ENCODE measurements around the gene MYO6. TPM values are rescaled to one million over a fixed set of nuclear protein-coding genes. Genes with fewer than 3 reads are reported as not detected.

Gene MYO6
- total RNA-seq, 6 experiments from 2014 or later, result 16.0 to 28.3 (median 18.3) TPM

- H3K27me3 ChIP-seq, result no peaks in the 10 kb centered on the region
- H3K27ac ChIP-seq, result no peak overlapping the region
- H3K9me3 ChIP-seq, result no peaks in the 10 kb centered on the region
- 67% methylated on average over 1 of the region's 1 CpG for WGBS (ENCODE audit: insufficient coverage, low coverage, low lambda C conversion rate, missing lambda C conversion rate)
- ATAC-seq, result no peak
- intact Hi-C loops (cut with DNase I), result no loop called here
- no peak overlapping the region for H3K4me3 ChIP-seq
- TF ChIP-seq, protein P1, sequence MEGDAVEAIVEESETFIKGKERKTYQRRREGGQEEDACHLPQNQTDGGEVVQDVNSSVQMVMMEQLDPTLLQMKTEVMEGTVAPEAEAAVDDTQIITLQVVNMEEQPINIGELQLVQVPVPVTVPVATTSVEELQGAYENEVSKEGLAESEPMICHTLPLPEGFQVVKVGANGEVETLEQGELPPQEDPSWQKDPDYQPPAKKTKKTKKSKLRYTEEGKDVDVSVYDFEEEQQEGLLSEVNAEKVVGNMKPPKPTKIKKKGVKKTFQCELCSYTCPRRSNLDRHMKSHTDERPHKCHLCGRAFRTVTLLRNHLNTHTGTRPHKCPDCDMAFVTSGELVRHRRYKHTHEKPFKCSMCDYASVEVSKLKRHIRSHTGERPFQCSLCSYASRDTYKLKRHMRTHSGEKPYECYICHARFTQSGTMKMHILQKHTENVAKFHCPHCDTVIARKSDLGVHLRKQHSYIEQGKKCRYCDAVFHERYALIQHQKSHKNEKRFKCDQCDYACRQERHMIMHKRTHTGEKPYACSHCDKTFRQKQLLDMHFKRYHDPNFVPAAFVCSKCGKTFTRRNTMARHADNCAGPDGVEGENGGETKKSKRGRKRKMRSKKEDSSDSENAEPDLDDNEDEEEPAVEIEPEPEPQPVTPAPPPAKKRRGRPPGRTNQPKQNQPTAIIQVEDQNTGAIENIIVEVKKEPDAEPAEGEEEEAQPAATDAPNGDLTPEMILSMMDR (IDR thresholded peaks at IDR 0.05), result no peak
- TF ChIP-seq POLR2A (IDR thresholded peaks at IDR 0.05), result no peak
- no peaks in the 10 kb centered on the region for H3K4me1 ChIP-seq
- DNase-seq, result no peak
- H3K36me3 ChIP-seq, result peaks cover 0 to 16% (median 0%) of the 10 kb centered on the region in 4 donors
Observed at GRCh38 chr6:75870389-75870788, 121.3 kb downstream of the MYO6 start.

DNA sequence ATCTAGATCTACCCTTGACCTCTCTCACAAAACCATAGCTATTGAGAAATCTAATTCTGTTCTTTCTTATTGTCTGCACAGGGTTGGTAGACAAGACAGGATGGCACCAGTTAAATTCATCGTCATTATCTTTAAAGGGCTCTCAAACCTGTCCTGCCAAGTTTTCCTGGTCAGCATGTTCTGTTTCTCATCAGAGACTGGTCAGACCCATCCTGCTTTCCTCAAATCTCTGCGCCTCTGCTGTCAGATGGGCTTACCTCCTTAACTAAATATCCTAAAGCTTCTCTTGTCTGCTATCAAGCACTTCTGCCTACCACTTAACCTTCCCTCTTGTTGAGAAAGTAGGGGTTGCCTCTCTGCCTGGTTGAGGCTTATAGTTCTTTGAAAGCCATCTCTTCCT, 125.2 kb downstream of the MYO6 start:
- DNase-seq (no peak), ATAC-seq (no peak)
- WGBS (ENCODE audit: insufficient coverage, low coverage, low lambda C conversion rate, missing lambda C conversion rate), result 71% methylated on average over 2 of the region's 2 CpGs
- Histone ChIP-seq H3K27ac (no peak overlapping the region), H3K36me3 (peaks cover 0 to 5% (median 0%) of the 10 kb centered on the region in 4 donors), H3K4me3 (no peak overlapping the region), H3K9me3 (no peaks in the 10 kb centered on the region), H3K4me1 (no peaks in the 10 kb centered on the region), H3K27me3 (no peaks in the 10 kb centered on the region)
- intact Hi-C loops (cut with DNase I), result no loop called here
- no peak for TF ChIP-seq POLR2A (IDR thresholded peaks at IDR 0.05)
- TF ChIP-seq, protein P1 (IDR thresholded peaks at IDR 0.05), result no peak

DNA sequence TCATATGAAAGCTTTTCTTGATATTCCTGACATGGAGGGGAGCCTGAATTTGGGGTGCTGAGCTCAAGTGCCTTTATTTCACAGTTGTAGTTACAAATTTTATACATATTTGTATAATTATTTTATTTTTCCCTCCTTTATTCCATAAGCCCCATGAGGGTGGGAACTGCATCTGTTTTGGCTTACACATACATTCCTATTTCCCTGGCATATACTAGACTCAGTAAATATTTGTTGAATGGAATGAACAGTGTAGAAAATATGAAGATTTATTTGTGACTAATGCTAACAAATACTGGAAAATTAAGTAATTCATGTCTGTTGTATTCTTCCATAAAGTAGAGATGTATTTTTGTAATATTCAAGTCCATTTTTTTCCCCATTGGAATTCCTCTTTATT, 127.1 kb downstream of the MYO6 start:
- intact Hi-C loops (cut with DNase I), result no loop called here
- Histone ChIP-seq H3K27ac (no peak overlapping the region), H3K36me3 (peaks cover 0 to 8% (median 0%) of the 10 kb centered on the region in 4 donors), H3K4me1 (no peaks in the 10 kb centered on the region), H3K27me3 (no peaks in the 10 kb centered on the region), H3K4me3 (no peak overlapping the region), H3K9me3 (no peaks in the 10 kb centered on the region)
- no peak for TF ChIP-seq POLR2A (IDR thresholded peaks at IDR 0.05)
- TF ChIP-seq, protein P1 (IDR thresholded peaks at IDR 0.05), result no peak
- DNase-seq (no peak), ATAC-seq (no peak)

DNA sequence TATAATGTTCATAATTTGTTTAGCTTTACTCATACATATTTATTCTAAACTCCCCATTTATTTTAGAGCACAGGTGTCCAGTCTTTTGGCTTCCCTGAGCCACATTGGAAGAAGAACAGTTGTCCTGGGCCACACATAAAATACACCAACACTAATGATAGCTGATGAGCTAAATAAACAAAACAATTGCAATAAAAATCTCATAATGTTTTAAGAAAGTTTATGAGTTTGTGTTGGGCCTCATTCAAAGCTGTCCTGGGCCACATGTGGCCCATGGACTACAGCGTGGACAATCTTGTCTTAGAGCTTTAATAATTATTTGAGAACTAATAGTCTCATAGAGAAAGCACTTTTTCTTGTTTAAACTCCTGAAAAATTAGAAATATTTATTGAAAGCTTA, 131.3 kb downstream of the MYO6 start:
- Histone ChIP-seq H3K4me1 (peaks cover 0 to 13% (median 3%) of the 10 kb centered on the region in 4 donors), H3K27me3 (no peaks in the 10 kb centered on the region), H3K27ac (no peak overlapping the region), H3K36me3 (peaks cover 0 to 4% (median 0%) of the 10 kb centered on the region in 4 donors), H3K9me3 (no peaks in the 10 kb centered on the region), H3K4me3 (no peak overlapping the region)
- intact Hi-C loops (cut with DNase I), result no loop called here
- DNase-seq (no peak), ATAC-seq (no peak)
- TF ChIP-seq, protein P1 (IDR thresholded peaks at IDR 0.05), result no peak
- no peak for TF ChIP-seq POLR2A (IDR thresholded peaks at IDR 0.05)
- WGBS (ENCODE audit: insufficient coverage, low coverage, low lambda C conversion rate, missing lambda C conversion rate), result 100% methylated on average over 1 of the region's 1 CpG

GRCh38 chr6:75882734-75883133, 133.7 kb downstream of the MYO6 start:
- H3K36me3 ChIP-seq, result peaks cover 0 to 4% (median 0%) of the 10 kb centered on the region in 4 donors
- intact Hi-C loops (cut with DNase I), result no loop called here
- H3K27ac ChIP-seq, result no peak overlapping the region
- TF ChIP-seq, protein P1 (IDR thresholded peaks at IDR 0.05), result no peak
- no peak for TF ChIP-seq POLR2A (IDR thresholded peaks at IDR 0.05)
- H3K4me1 ChIP-seq, result peaks cover 0 to 13% (median 3%) of the 10 kb centered on the region in 4 donors
- no peak overlapping the region for H3K4me3 ChIP-seq
- WGBS (ENCODE audit: insufficient coverage, low coverage, low lambda C conversion rate, missing lambda C conversion rate), result 94% methylated on average over 2 of the region's 2 CpGs
- no peak for ATAC-seq
- H3K27me3 ChIP-seq, result no peaks in the 10 kb centered on the region
- no peaks in the 10 kb centered on the region for H3K9me3 ChIP-seq
- DNase-seq, result no peak

All from right lobe of liver (tissue), 6 donors.